Heart left ventricle (tissue), 13 donors: Measurements from ENCODE around the gene LMF2.

Experiments used
- POLR2A ChIP-seq, 2 donors: fragments of 450-650 bp; IDR thresholded peaks; one replicate each; pipeline ENCODE4 v1.6.1; 2017; ENCODE audit warnings: antibody characterized with exemption in 2 of 2, mild to moderate bottlenecking in 2 of 2, moderate library complexity in 2 of 2
- TF ChIP-seq, protein P1 (sequence below), 12 donors: fragments of 200-600 bp; sonication (generic) in 4 of 12; IDR thresholded peaks; one replicate each; pipeline versions ENCODE4 v1.5.0 to v1.8.0; 2018 to 2022; ENCODE audit warnings: antibody characterized with exemption in 12 of 12, mild to moderate bottlenecking in 5 of 12
- donor health status: ischemic (EF 13 %, LVEDD 7.1; RV severe dilation, severe dysfunction).
- donor health status: DM: no; HTN: yes; CAD: no.
- donor health status: DM: no; HTN: no; CAD: no.
- donor health status: ischemic (EF 25% LVEDD 6.9; RV normal size, moderate dysfunction).
- donor health status: ischemic (EF 25% LVEDD 5.7; RV mildly dilated, moderate dysfunction).
- donor health status: ischemic (EF 35%, LVEDD 5.7; RV mildly dilated, moderate dysfunction).
- donor health status: nonischemic (EF 11% LVEDD 7.7; RV severe dilation, severe dysfunction).
- donor health status: DM: yes; HTN: yes; CAD: no.
- donor health status: PGD.
- donor health status: ischemic (EF 29% LVEDD 5.4; RV normal size, mild dysfunction).
- donor health status: nonischemic (EF 23%, LVEDD 6.1; RV moderate dilation, normal function).

DNA sequence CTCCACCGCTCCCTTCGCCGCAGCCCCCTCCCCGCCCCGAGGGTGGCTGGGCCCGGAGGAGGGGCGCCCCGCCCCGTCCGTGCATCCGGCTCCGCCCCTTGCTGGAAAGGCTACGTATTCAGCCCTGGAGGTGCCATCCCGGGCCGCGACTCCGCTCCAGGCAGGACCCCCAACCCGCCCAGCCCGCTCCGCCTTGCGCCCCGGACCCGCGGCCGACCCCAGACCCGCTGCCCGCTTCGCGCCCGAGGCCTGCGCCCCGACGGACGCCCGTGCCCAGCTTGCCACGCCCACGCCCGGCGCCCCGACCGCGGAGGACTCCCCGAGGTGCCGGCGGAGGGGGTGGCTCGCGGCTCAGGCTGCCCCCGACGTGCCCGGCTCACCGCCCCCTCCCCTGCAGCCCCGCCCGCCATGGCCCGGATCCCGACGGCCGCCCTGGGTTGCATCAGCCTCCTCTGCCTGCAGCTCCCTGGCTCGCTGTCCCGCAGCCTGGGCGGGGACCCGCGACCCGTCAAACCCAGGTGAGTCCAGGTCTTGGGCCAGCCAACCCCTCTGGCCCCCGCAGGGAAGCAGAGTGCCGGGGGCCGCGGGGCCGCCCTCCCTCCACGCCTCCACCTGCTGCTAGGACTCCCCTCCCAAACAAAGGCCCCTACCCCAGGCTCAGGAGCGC, 25.9 kb downstream of the LMF2 start, which contains the start of gene ADM2:
- TF ChIP-seq, protein P1, sequence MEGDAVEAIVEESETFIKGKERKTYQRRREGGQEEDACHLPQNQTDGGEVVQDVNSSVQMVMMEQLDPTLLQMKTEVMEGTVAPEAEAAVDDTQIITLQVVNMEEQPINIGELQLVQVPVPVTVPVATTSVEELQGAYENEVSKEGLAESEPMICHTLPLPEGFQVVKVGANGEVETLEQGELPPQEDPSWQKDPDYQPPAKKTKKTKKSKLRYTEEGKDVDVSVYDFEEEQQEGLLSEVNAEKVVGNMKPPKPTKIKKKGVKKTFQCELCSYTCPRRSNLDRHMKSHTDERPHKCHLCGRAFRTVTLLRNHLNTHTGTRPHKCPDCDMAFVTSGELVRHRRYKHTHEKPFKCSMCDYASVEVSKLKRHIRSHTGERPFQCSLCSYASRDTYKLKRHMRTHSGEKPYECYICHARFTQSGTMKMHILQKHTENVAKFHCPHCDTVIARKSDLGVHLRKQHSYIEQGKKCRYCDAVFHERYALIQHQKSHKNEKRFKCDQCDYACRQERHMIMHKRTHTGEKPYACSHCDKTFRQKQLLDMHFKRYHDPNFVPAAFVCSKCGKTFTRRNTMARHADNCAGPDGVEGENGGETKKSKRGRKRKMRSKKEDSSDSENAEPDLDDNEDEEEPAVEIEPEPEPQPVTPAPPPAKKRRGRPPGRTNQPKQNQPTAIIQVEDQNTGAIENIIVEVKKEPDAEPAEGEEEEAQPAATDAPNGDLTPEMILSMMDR (IDR thresholded peaks at IDR 0.05), result no peak
- no peak for TF ChIP-seq POLR2A (IDR thresholded peaks at IDR 0.05)
